ENCODE results near the gene CAMK2A.

DNA sequence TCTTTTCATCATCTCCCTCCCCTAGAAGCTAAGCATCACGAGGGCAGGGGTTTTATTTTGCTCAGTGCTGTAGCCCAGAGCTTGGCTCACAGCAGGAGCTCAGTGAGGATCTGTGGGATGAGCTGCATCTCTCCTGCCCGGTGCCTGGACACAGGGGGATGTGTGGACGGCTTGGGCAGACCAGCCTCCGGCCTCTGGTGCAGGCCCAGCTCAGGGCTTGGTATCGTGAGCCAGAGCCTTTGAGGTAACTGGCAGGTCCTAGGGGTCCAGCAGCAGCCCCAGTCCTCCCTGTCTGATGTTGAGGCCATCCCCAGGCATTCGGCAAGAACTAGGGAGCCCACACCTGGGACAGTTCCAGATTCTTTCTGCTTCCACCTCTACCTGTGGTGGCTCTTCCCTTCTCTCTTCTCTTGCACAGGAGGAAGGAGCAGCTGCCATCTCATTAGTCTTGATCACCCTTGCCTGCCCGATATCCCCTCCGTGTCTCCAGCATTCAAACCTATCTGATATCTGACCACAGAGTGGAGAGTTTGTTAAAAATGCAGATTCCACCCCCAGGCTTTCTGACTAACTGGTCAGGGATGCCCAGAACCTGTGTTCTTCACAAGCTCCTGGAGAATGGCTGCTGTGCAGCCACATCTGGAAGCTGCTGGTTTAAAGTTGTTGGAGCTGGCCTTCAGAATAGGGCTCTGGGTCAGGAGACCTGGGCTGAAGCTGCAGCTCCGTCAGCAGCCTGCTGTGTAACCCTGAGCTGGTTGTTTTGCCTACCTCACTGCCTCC is 107.6 kb downstream of the CAMK2A start:
- TF ChIP-seq ZNF37A (tag by site-specific recombination; IDR thresholded peaks at IDR 0.05) (no peak), ZNF10 (tag by site-specific recombination; IDR thresholded peaks at IDR 0.05) (no peak), KLF9 (tag by site-specific recombination; IDR thresholded peaks at IDR 0.05; ENCODE audit: low read depth) (no peak), ZNF133 (tag by site-specific recombination; IDR thresholded peaks at IDR 0.05) (no peak), YY1 (tag by site-specific recombination; IDR thresholded peaks at IDR 0.05) (no peak)
- TF ChIP-seq, protein P1, sequence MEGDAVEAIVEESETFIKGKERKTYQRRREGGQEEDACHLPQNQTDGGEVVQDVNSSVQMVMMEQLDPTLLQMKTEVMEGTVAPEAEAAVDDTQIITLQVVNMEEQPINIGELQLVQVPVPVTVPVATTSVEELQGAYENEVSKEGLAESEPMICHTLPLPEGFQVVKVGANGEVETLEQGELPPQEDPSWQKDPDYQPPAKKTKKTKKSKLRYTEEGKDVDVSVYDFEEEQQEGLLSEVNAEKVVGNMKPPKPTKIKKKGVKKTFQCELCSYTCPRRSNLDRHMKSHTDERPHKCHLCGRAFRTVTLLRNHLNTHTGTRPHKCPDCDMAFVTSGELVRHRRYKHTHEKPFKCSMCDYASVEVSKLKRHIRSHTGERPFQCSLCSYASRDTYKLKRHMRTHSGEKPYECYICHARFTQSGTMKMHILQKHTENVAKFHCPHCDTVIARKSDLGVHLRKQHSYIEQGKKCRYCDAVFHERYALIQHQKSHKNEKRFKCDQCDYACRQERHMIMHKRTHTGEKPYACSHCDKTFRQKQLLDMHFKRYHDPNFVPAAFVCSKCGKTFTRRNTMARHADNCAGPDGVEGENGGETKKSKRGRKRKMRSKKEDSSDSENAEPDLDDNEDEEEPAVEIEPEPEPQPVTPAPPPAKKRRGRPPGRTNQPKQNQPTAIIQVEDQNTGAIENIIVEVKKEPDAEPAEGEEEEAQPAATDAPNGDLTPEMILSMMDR (tag by site-specific recombination; IDR thresholded peaks at IDR 0.05): no peak
- TF ChIP-seq, protein P2, sequence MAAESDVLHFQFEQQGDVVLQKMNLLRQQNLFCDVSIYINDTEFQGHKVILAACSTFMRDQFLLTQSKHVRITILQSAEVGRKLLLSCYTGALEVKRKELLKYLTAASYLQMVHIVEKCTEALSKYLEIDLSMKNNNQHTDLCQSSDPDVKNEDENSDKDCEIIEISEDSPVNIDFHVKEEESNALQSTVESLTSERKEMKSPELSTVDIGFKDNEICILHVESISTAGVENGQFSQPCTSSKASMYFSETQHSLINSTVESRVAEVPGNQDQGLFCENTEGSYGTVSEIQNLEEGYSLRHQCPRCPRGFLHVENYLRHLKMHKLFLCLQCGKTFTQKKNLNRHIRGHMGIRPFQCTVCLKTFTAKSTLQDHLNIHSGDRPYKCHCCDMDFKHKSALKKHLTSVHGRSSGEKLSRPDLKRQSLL (tag by site-specific recombination; IDR thresholded peaks at IDR 0.05): no peak
- TF ChIP-seq, protein P3, sequence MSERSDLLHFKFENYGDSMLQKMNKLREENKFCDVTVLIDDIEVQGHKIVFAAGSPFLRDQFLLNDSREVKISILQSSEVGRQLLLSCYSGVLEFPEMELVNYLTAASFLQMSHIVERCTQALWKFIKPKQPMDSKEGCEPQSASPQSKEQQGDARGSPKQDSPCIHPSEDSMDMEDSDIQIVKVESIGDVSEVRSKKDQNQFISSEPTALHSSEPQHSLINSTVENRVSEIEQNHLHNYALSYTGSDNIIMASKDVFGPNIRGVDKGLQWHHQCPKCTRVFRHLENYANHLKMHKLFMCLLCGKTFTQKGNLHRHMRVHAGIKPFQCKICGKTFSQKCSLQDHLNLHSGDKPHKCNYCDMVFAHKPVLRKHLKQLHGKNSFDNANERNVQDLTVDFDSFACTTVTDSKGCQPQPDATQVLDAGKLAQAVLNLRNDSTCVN (tag by site-specific recombination; optimal IDR thresholded peaks at IDR 0.05): no peak

Measured in HEK293 (cell line).